IMR-90 (cell line): ENCODE data around the gene ISX. TPM values are rescaled to one million over a fixed set of nuclear protein-coding genes. Genes with fewer than 3 reads are reported as not detected.

ENCODE experiments used
- ATAC-seq: fragments of 200-7000 bp; cut with Tn5 transposase; 2 replicates; pipeline ENCODE4 v1.9.1; 2020; ENCODE audit warnings: low read depth, mild to moderate bottlenecking, moderate library complexity
- BruUV-seq: library from RNA; stranded (reverse); fragments of 400-500 nt; replicated peaks from 2 replicates; lab custom pipeline; 2021; lab: Mats Ljungman, UMichigan
- CTCF ChIA-PET: fragments of 300-600 bp; formaldehyde crosslinking; extraction: SDS; loops from one replicate; lab custom pipeline; 2021; ENCODE audit warnings: antibody characterized with exemption; lab: Yijun Ruan, JAX
- POLR2A ChIA-PET: fragments of 300-600 bp; sonication (Branson Sonifier 250); formaldehyde crosslinking; loops from one replicate; lab custom pipeline; 2022; ENCODE audit warnings: antibody characterized with exemption; ENCODE audit not compliant: unreplicated experiment; lab: Charles Lee
- DNase-seq: peaks from one replicate; pipeline ENCODE4 v3.0.0; 2013
- H2AFZ ChIP-seq: replicated peaks from 2 replicates; pipeline ENCODE3; 2013; ENCODE audit warnings: low read length, mild to moderate bottlenecking; ENCODE audit not compliant: poor library complexity
- H2AK5ac ChIP-seq: 2 replicates; pipeline ENCODE4 v1.6.1; 2013; ENCODE audit warnings: low read depth, low read length, inconsistent platforms
- H2AK9ac ChIP-seq: replicated peaks from 2 replicates; pipeline ENCODE3; 2013; ENCODE audit warnings: mild to moderate bottlenecking, low read depth, low read length, moderate library complexity; ENCODE audit not compliant: poor library complexity
- H2BK120ac ChIP-seq: 2 replicates; pipeline ENCODE4 v1.6.1; 2013; ENCODE audit warnings: low read depth, low read length, inconsistent platforms
- H2BK15ac ChIP-seq: 3 replicates; pipeline ENCODE4 v1.6.1; 2013; ENCODE audit warnings: low read depth, low read length, inconsistent platforms
- H2BK20ac ChIP-seq: 2 replicates; pipeline ENCODE4 v1.6.1; 2013; ENCODE audit warnings: low read depth, mild to moderate bottlenecking, inconsistent platforms, low read length, moderate library complexity
- H2BK5ac ChIP-seq: 2 replicates; pipeline ENCODE4 v1.6.1; 2013; ENCODE audit warnings: mild to moderate bottlenecking, low read depth, low read length, inconsistent platforms; ENCODE audit not compliant: poor library complexity, severe bottlenecking
- H3K14ac ChIP-seq: replicated peaks from 2 replicates; pipeline ENCODE4 v1.6.1; 2013; ENCODE audit warnings: low read depth, low read length, inconsistent platforms
- H3K18ac ChIP-seq: 2 replicates; pipeline ENCODE4 v1.6.1; 2013; ENCODE audit warnings: low read depth, low read length, control low read depth
- H3K23ac ChIP-seq: 2 replicates; pipeline ENCODE4 v1.6.1; 2013; ENCODE audit warnings: low read depth, low read length, inconsistent platforms
- H3K27ac ChIP-seq: 2 replicates; pipeline ENCODE4 v1.5.1; 2013; ENCODE audit warnings: mild to moderate bottlenecking, control low read depth, low read length; ENCODE audit not compliant: insufficient read depth
- H3K27me3 ChIP-seq: 2 replicates; pipeline ENCODE4 v1.6.1; 2013; ENCODE audit warnings: low read length; ENCODE audit not compliant: control insufficient read depth, insufficient read depth
- H3K36me3 ChIP-seq: 2 replicates; pipeline ENCODE4 v1.6.1; 2013; ENCODE audit warnings: low read length, mixed read lengths; ENCODE audit not compliant: control insufficient read depth, insufficient read depth
- H3K4ac ChIP-seq: 2 replicates; pipeline ENCODE4 v1.6.1; 2013; ENCODE audit warnings: low read depth, low read length, inconsistent platforms
- H3K4me1 ChIP-seq: 2 replicates; pipeline ENCODE4 v1.6.1; 2013; ENCODE audit warnings: low read length, mixed read lengths; ENCODE audit not compliant: control insufficient read depth, insufficient read depth
- H3K4me2 ChIP-seq: 2 replicates; pipeline ENCODE4 v1.6.1; 2013; ENCODE audit warnings: low read depth, mild to moderate bottlenecking, control low read depth, low read length, moderate library complexity
- H3K4me3 ChIP-seq: 2 replicates; pipeline ENCODE4 v1.5.1; 2013; ENCODE audit warnings: low read depth, mild to moderate bottlenecking, control low read depth, low read length, moderate library complexity; ENCODE audit not compliant: insufficient read depth
- H3K56ac ChIP-seq: 2 replicates; pipeline ENCODE4 v1.6.1; 2013; ENCODE audit warnings: low read length, inconsistent platforms; ENCODE audit not compliant: insufficient read depth; ENCODE audit errors: extremely low read depth
- H3K79me1 ChIP-seq, 2 experiments: 2 replicates each; pipeline ENCODE4 v1.6.1; 2013; ENCODE audit warnings: low read length in 2 of 2, inconsistent platforms in 1 of 2, low read depth in 1 of 2
- H3K9ac ChIP-seq: 2 replicates; pipeline ENCODE4 v1.6.1; 2013; ENCODE audit warnings: low read depth, low read length, control low read depth
- H3K9me1 ChIP-seq: 2 replicates; pipeline ENCODE4 v1.6.1; 2013; ENCODE audit warnings: low read length, inconsistent platforms; ENCODE audit not compliant: insufficient read depth
- H3K9me3 ChIP-seq: 2 replicates; pipeline ENCODE4 v1.6.1; 2013; ENCODE audit warnings: low read length; ENCODE audit not compliant: control insufficient read depth, insufficient read depth
- H4K20me1 ChIP-seq: 2 replicates; pipeline ENCODE4 v1.6.1; 2013; ENCODE audit warnings: low read length, inconsistent platforms; ENCODE audit not compliant: insufficient read depth
- H4K5ac ChIP-seq: 2 replicates; pipeline ENCODE4 v1.6.1; 2013; ENCODE audit warnings: mild to moderate bottlenecking, low read depth, low read length, control low read depth
- H4K8ac ChIP-seq, 2 experiments: 2 replicates each; pipeline ENCODE4 v1.6.1; 2013; ENCODE audit warnings: low read depth in 2 of 2, low read length in 2 of 2, control low read depth in 1 of 2, inconsistent platforms in 1 of 2
- H4K91ac ChIP-seq: 2 replicates; pipeline ENCODE4 v1.6.1; 2013; ENCODE audit warnings: low read depth, low read length, inconsistent platforms; ENCODE audit not compliant: insufficient read depth
- BHLHE40 ChIP-seq: fragments of 150-350 bp; IDR thresholded peaks from 2 replicates; pipeline ENCODE4 v1.6.1; 2016; ENCODE audit warnings: mild to moderate bottlenecking, low read depth, low read length
- CTCF ChIP-seq: conservative IDR thresholded peaks from 2 replicates; pipeline ENCODE4 v1.5.1; 2012; ENCODE audit warnings: mild to moderate bottlenecking, low read depth, low read length, improper control_type of control experiment
- NFE2L2 ChIP-seq: fragments of 150-350 bp; IDR thresholded peaks from 2 replicates; pipeline ENCODE4 v1.6.1; 2016; ENCODE audit warnings: low read depth, mild to moderate bottlenecking, low read length
- RFX5 ChIP-seq: IDR thresholded peaks from 2 replicates; pipeline ENCODE4 v1.8.0; 2012; ENCODE audit warnings: low read depth, mild to moderate bottlenecking, low read length, moderate library complexity
- WGBS, 2 experiments: methylation state at CpG; one replicate each; pipeline versions ENCODE4 v1.1.5 to v1.1.7; 2013; ENCODE audit warnings: missing lambda C conversion rate in 2 of 2; ENCODE audit not compliant: insufficient read length in 1 of 2; ENCODE audit errors: extremely low coverage in 2 of 2; 5-methylcytosine and 5-hydroxymethylcytosine counted together
- dilution Hi-C: fragments of 300-500 bp; cut with HindIII; formaldehyde crosslinking; loops from one replicate; pipeline ENCODE4 v1.14.3; 2018; ENCODE audit warnings: low sequenced_read_pairs; ENCODE audit not compliant: unreplicated experiment
- in situ Hi-C: fragments of 300-500 bp; cut with MboI; formaldehyde crosslinking; loops from 3 replicates; pipeline ENCODE4 v1.14.3; 2019; ENCODE audit warnings: low sequenced_read_pairs, inconsistent platforms, mixed read lengths
- intact Hi-C: fragments of 100-400 bp; cut with micrococcal nuclease; formaldehyde crosslinking; loops from 2 replicates; pipeline ENCODE4 v1.10.0; 2022
- polyA plus RNA-seq, 3 experiments: library from polyadenylated mRNA; depleted of rRNA; stranded (reverse); fragments of >200 nt; gene quantifications; 2 replicates each; pipeline ENCODE4 v1.2.3, GENCODE V29; 2012; ENCODE audit warnings: low replicate concordance in 1 of 3
- total RNA-seq: library from RNA; depleted of rRNA; stranded (reverse); fragments of >200 nt; gene quantifications from 2 replicates; pipeline ENCODE4 v1.2.3, GENCODE V29; 2012

Gene ISX
- total and polyA plus RNA-seq, 2 of the 4 experiments (the other 2 are of a cell fraction): not detected

- no peaks in the 10 kb centered on the region for H4K20me1 ChIP-seq
- ATAC-seq (no peak), DNase-seq (no peak)
- H2AFZ ChIP-seq: no peak overlapping the region
- no peak overlapping the region for H3K4me2 ChIP-seq
- TF ChIP-seq NFE2L2 (no peak), RFX5 (no peak), BHLHE40 (no peak), CTCF (no peak)
- H3K4ac ChIP-seq: no peak overlapping the region
- no TSS peak for BruUV-seq
- no peak overlapping the region for H4K8ac ChIP-seq
- no peak overlapping the region for H4K91ac ChIP-seq
- H3K9me3 ChIP-seq: peaks cover 19% of the 10 kb centered on the region; the same call in 1 of the 2 replicates
- H2AK5ac ChIP-seq: no peak overlapping the region
- 37% methylated on average over 3 of the region's 4 CpGs; no CpG with 5 or more reads in 1 of the 2 experiments for WGBS, 2 experiments
- H3K27ac ChIP-seq: no peak overlapping the region
- H3K4me3 ChIP-seq: no peak overlapping the region
- no peak overlapping the region for H3K14ac ChIP-seq
- no peaks in the 10 kb centered on the region for H3K9me1 ChIP-seq
- no peaks in the 10 kb centered on the region for H3K4me1 ChIP-seq
- no peak overlapping the region for H3K18ac ChIP-seq
- H3K23ac ChIP-seq: no peak overlapping the region
- ChIA-PET POLR2A (no interaction called here), CTCF (no interaction called here)
- H2BK15ac ChIP-seq: no peak overlapping the region
- no peak overlapping the region for H3K9ac ChIP-seq
- intact Hi-C loops (no loop called here), in situ Hi-C loops (no loop called here), dilution Hi-C loops (no loop called here)
- H3K56ac ChIP-seq: no peak overlapping the region
- H2BK20ac ChIP-seq: no peak overlapping the region
- H2AK9ac ChIP-seq: no peak overlapping the region
- no peak overlapping the region for H4K5ac ChIP-seq
- H2BK5ac ChIP-seq: no peak overlapping the region
- H3K36me3 ChIP-seq: no peaks in the 10 kb centered on the region
- H3K27me3 ChIP-seq: no peaks in the 10 kb centered on the region
- no peaks in the 10 kb centered on the region for H3K79me1 ChIP-seq
- H2BK120ac ChIP-seq: no peak overlapping the region
Observed at GRCh38 chr22:35037089-35037488, 28.9 kb upstream of the ISX start.
